Measurements from ENCODE around the gene TRAF3IP1. TPM values are rescaled to one million over a fixed set of nuclear protein-coding genes. Genes with fewer than 3 reads are reported as not detected.
"Not testable (repeated sequence)": the region's sequence is repeated elsewhere in the genome, so short reads cannot be mapped to it uniquely, and the experiment has no call there.

Gene TRAF3IP1
- total and polyA plus RNA-seq, 4 experiments from 2014 or later = 3.0 to 11.0 (median 6.7) TPM

- Mint-ChIP-seq H3K4me3 (no peak overlapping the region), H3K27me3 (no peaks in the 10 kb centered on the region), H3K27ac (peak overlapping the region in 1 of 7 donors; percentile 29), H3K4me1 (no peaks in the 10 kb centered on the region), H3K36me3 (peaks cover 5% of the 10 kb centered on the region in 2 donors), H3K9me3 (no peaks in the 10 kb centered on the region)
- intact Hi-C loops (cut with micrococcal nuclease) = no loop called here
- H3K27ac ChIP-seq (ENCODE audit: low read depth, low read length) = no peak overlapping the region
- H3K36me3 ChIP-seq (ENCODE audit: insufficient read depth, low read length) = no peaks in the 10 kb centered on the region
- POLR2A ChIA-PET (ENCODE audit: partially characterized antibody) = no interaction called here
- no peaks in the 10 kb centered on the region for H3K9me3 ChIP-seq (ENCODE audit: control insufficient read depth in 1 of 2, low read length in 2 of 2)
- no peak for DNase-seq
- no peaks in the 10 kb centered on the region for H3K27me3 ChIP-seq (ENCODE audit: insufficient read depth, low read length)
- CTCF ChIA-PET (ENCODE audit: partially characterized antibody) = no interaction called here
- H3K4me1 ChIP-seq (ENCODE audit: insufficient read depth, low read length) = no peaks in the 10 kb centered on the region
- no peak overlapping the region for H3K4me3 ChIP-seq (ENCODE audit: low read length in 2 of 2)
Observed at GRCh38 chr2:238401551-238401950, 81.2 kb downstream of the TRAF3IP1 start.

- H3K27ac Mint-ChIP-seq = peak overlapping the region in 1 of 7 donors; percentile 66
- CTCF ChIA-PET (ENCODE audit: partially characterized antibody) = no interaction called here
- intact Hi-C loops (cut with micrococcal nuclease) = no loop called here
Observed at GRCh38 chr2:238403632-238404405, 83.5 kb downstream of the TRAF3IP1 start.

GRCh38 chr2:238404406-238405216 is 84.3 kb downstream of the TRAF3IP1 start:
- no peak overlapping the region for H3K4me3 ChIP-seq (ENCODE audit: low read length in 2 of 2)
- Mint-ChIP-seq H3K9me3 (no peaks in the 10 kb centered on the region), H3K4me1 (no peaks in the 10 kb centered on the region), H3K27ac (peak overlapping the region in 1 of 7 donors; percentile 12), H3K4me3 (no peak overlapping the region), H3K27me3 (no peaks in the 10 kb centered on the region), H3K36me3 (peaks cover 3 to 5% of the 10 kb centered on the region in 2 donors)
- ChIA-PET POLR2A (ENCODE audit: partially characterized antibody) (interaction anchor here (0.5 kb wide), 1 partner anchor 378 kb away, joined by 4 read pairs; no protein-coding TSS in a partner anchor), CTCF (ENCODE audit: partially characterized antibody) (no interaction called here)
- no peak for DNase-seq
- H3K27ac ChIP-seq (ENCODE audit: low read depth, low read length) = no peak overlapping the region
- H3K27me3 ChIP-seq (ENCODE audit: insufficient read depth, low read length) = no peaks in the 10 kb centered on the region
- H3K4me1 ChIP-seq (ENCODE audit: insufficient read depth, low read length) = no peaks in the 10 kb centered on the region
- intact Hi-C loops (cut with micrococcal nuclease) = no loop called here
- H3K36me3 ChIP-seq (ENCODE audit: insufficient read depth, low read length) = no peaks in the 10 kb centered on the region
- no peaks in the 10 kb centered on the region for H3K9me3 ChIP-seq (ENCODE audit: control insufficient read depth in 1 of 2, low read length in 2 of 2)

More at GRCh38 chr2:238403632-238404405, 83.5 kb downstream of the TRAF3IP1 start:
- Mint-ChIP-seq H3K36me3 (peaks cover 5% of the 10 kb centered on the region in 2 donors), H3K9me3 (no peaks in the 10 kb centered on the region), H3K4me3 (no peak overlapping the region), H3K27me3 (no peaks in the 10 kb centered on the region), H3K4me1 (no peaks in the 10 kb centered on the region)
- Histone ChIP-seq H3K4me1 (ENCODE audit: insufficient read depth, low read length) (no peaks in the 10 kb centered on the region), H3K27ac (ENCODE audit: low read depth, low read length) (no peak overlapping the region), H3K36me3 (ENCODE audit: insufficient read depth, low read length) (no peaks in the 10 kb centered on the region), H3K4me3 (ENCODE audit: low read length in 2 of 2) (no peak overlapping the region), H3K9me3 (ENCODE audit: control insufficient read depth in 1 of 2, low read length in 2 of 2) (no peaks in the 10 kb centered on the region), H3K27me3 (ENCODE audit: insufficient read depth, low read length) (no peaks in the 10 kb centered on the region)
- DNase-seq = no peak
- POLR2A ChIA-PET (ENCODE audit: partially characterized antibody) = no interaction called here

GRCh38 chr2:238405217-238405555 is 84.9 kb downstream of the TRAF3IP1 start:
- H3K36me3 Mint-ChIP-seq; H3K4me1 ChIP-seq (ENCODE audit: insufficient read depth, low read length); H3K27ac Mint-ChIP-seq; H3K27me3 ChIP-seq (ENCODE audit: insufficient read depth, low read length); H3K27me3 Mint-ChIP-seq; H3K4me3 Mint-ChIP-seq; DNase-seq; CTCF ChIA-PET (ENCODE audit: partially characterized antibody); intact Hi-C loops (cut with micrococcal nuclease); H3K9me3 Mint-ChIP-seq; H3K27ac ChIP-seq (ENCODE audit: low read depth, low read length); H3K9me3 ChIP-seq (ENCODE audit: control insufficient read depth in 1 of 2, low read length in 2 of 2); H3K4me3 ChIP-seq (ENCODE audit: low read length in 2 of 2); H3K4me1 Mint-ChIP-seq; H3K36me3 ChIP-seq (ENCODE audit: insufficient read depth, low read length): not testable (repeated sequence)
- POLR2A ChIA-PET (ENCODE audit: partially characterized antibody) = interaction anchor here (0.5 kb wide), 1 partner anchor 377 kb away, joined by 4 read pairs; no protein-coding TSS in a partner anchor

- Mint-ChIP-seq H3K27ac (no peak overlapping the region), H3K4me3 (no peak overlapping the region), H3K4me1 (no peaks in the 10 kb centered on the region), H3K9me3 (no peaks in the 10 kb centered on the region), H3K27me3 (no peaks in the 10 kb centered on the region), H3K36me3 (peaks cover 0 to 4% of the 10 kb centered on the region in 2 donors)
- H3K4me3 ChIP-seq (ENCODE audit: low read length in 2 of 2) = no peak overlapping the region
- POLR2A ChIA-PET (ENCODE audit: partially characterized antibody) = no interaction called here
- H3K27me3 ChIP-seq (ENCODE audit: insufficient read depth, low read length) = no peaks in the 10 kb centered on the region
- CTCF ChIA-PET (ENCODE audit: partially characterized antibody) = no interaction called here
- intact Hi-C loops (cut with micrococcal nuclease) = no loop called here
- H3K36me3 ChIP-seq (ENCODE audit: insufficient read depth, low read length) = no peaks in the 10 kb centered on the region
- H3K4me1 ChIP-seq (ENCODE audit: insufficient read depth, low read length) = no peaks in the 10 kb centered on the region
- H3K27ac ChIP-seq (ENCODE audit: low read depth, low read length) = no peak overlapping the region
- no peaks in the 10 kb centered on the region for H3K9me3 ChIP-seq (ENCODE audit: control insufficient read depth in 1 of 2, low read length in 2 of 2)
- DNase-seq = no peak
Observed at GRCh38 chr2:238406221-238406997, 86.1 kb downstream of the TRAF3IP1 start.

- intact Hi-C loops (cut with micrococcal nuclease) = no loop called here
- H3K36me3 Mint-ChIP-seq = no peaks in the 10 kb centered on the region
- POLR2A ChIA-PET (ENCODE audit: partially characterized antibody) = no interaction called here
- Histone ChIP-seq H3K36me3 (ENCODE audit: insufficient read depth, low read length) (no peaks in the 10 kb centered on the region), H3K4me1 (ENCODE audit: insufficient read depth, low read length) (no peaks in the 10 kb centered on the region), H3K9me3 (ENCODE audit: control insufficient read depth in 1 of 2, low read length in 2 of 2) (no peaks in the 10 kb centered on the region), H3K4me3 (ENCODE audit: low read length in 2 of 2) (no peak overlapping the region), H3K27ac (ENCODE audit: low read depth, low read length) (no peak overlapping the region), H3K27me3 (ENCODE audit: insufficient read depth, low read length) (no peaks in the 10 kb centered on the region)
- no peak for DNase-seq
- H3K4me1 Mint-ChIP-seq = no peaks in the 10 kb centered on the region
- H3K4me3 Mint-ChIP-seq = no peak overlapping the region
- H3K9me3 Mint-ChIP-seq = no peaks in the 10 kb centered on the region
- CTCF ChIA-PET (ENCODE audit: partially characterized antibody) = no interaction called here
- H3K27me3 Mint-ChIP-seq = no peaks in the 10 kb centered on the region
- no peak overlapping the region for H3K27ac Mint-ChIP-seq
Observed at GRCh38 chr2:238406998-238407285, 86.6 kb downstream of the TRAF3IP1 start.

GRCh38 chr2:238407566-238407965 is 87.2 kb downstream of the TRAF3IP1 start:
- CTCF ChIA-PET (ENCODE audit: partially characterized antibody) = no interaction called here
- intact Hi-C loops (cut with micrococcal nuclease) = no loop called here
- H3K36me3 ChIP-seq (ENCODE audit: insufficient read depth, low read length) = no peaks in the 10 kb centered on the region

More at GRCh38 chr2:238407566-238407965, 87.2 kb downstream of the TRAF3IP1 start:
- H3K36me3 Mint-ChIP-seq = no peaks in the 10 kb centered on the region
- no peak overlapping the region for H3K4me3 Mint-ChIP-seq
- no peaks in the 10 kb centered on the region for H3K4me1 ChIP-seq (ENCODE audit: insufficient read depth, low read length)
- H3K27me3 ChIP-seq (ENCODE audit: insufficient read depth, low read length) = no peaks in the 10 kb centered on the region
- H3K9me3 ChIP-seq (ENCODE audit: control insufficient read depth in 1 of 2, low read length in 2 of 2) = no peaks in the 10 kb centered on the region
- H3K9me3 Mint-ChIP-seq = no peaks in the 10 kb centered on the region
- H3K27ac ChIP-seq (ENCODE audit: low read depth, low read length) = no peak overlapping the region
- no peak for DNase-seq
- H3K27ac Mint-ChIP-seq = peak overlapping the region in 1 of 7 donors; percentile 36
- no peak overlapping the region for H3K4me3 ChIP-seq (ENCODE audit: low read length in 2 of 2)
- H3K27me3 Mint-ChIP-seq = no peaks in the 10 kb centered on the region
- H3K4me1 Mint-ChIP-seq = no peaks in the 10 kb centered on the region
- POLR2A ChIA-PET (ENCODE audit: partially characterized antibody) = no interaction called here

Data from CD4-positive, alpha-beta memory T cell (primary cell).